WTC11 (cell line): ENCODE measurements around the gene INKA1. TPM values are rescaled to one million over a fixed set of nuclear protein-coding genes. Genes with fewer than 3 reads are reported as not detected.

ENCODE experiments used
- ATAC-seq: fragments of 200-7000 bp; cut with Tn5 transposase; 2 replicates; pipeline ENCODE4 v1.10.0; 2021; ENCODE audit warnings: mild to moderate bottlenecking, moderate library complexity
- Bru-seq: library from RNA; stranded (reverse); fragments of 400-500 nt; gene quantifications from one replicate; lab custom pipeline; 2021; lab: Mats Ljungman, UMichigan
- CTCF ChIA-PET: fragments of 300-600 bp; sonication (Branson Sonifier 250); formaldehyde crosslinking; loops from one replicate; lab custom pipeline; 2021; ENCODE audit warnings: antibody characterized with exemption; lab: Charles Lee
- POLR2A ChIA-PET: fragments of 350-600 bp; sonication (Branson Sonifier 250); formaldehyde crosslinking; loops from one replicate; lab custom pipeline; 2021; ENCODE audit warnings: antibody characterized with exemption; lab: Charles Lee
- DNase-seq: peaks from one replicate; pipeline ENCODE4 v3.0.0; 2021; ENCODE audit warnings: low spot score
- H3K27ac Mint-ChIP-seq: 2 replicates; pipeline ENCODE4 v1.8.0; 2021; ENCODE audit warnings: mixed read lengths
- H3K27me3 Mint-ChIP-seq: 2 replicates; pipeline ENCODE4 v1.8.0; 2021; ENCODE audit warnings: low read depth, mild to moderate bottlenecking, moderate library complexity, mixed read lengths
- H3K36me3 Mint-ChIP-seq: 2 replicates; pipeline ENCODE4 v1.8.0; 2021; ENCODE audit warnings: mixed read lengths
- H3K4me1 Mint-ChIP-seq: 2 replicates; pipeline ENCODE4 v1.8.0; 2022; ENCODE audit warnings: mixed read lengths
- H3K4me3 Mint-ChIP-seq: 2 replicates; pipeline ENCODE4 v1.8.0; 2021; ENCODE audit warnings: mild to moderate bottlenecking, moderate library complexity, mixed read lengths
- H3K9me3 Mint-ChIP-seq: 2 replicates; pipeline ENCODE4 v1.8.0; 2021; ENCODE audit warnings: mixed read lengths
- ATF2 ChIP-seq: sonication (generic); formaldehyde crosslinking; IDR thresholded peaks from 2 replicates; pipeline ENCODE4 v1.8.1; 2022; ENCODE audit warnings: low read depth, missing genetic modification reagents, borderline replicate concordance
- ATF6 ChIP-seq: sonication (generic); formaldehyde crosslinking; IDR thresholded peaks from 2 replicates; pipeline ENCODE4 v1.8.1; 2023; ENCODE audit warnings: mild to moderate bottlenecking, missing genetic modification reagents
- EMX1 ChIP-seq: fragments of 250-450 bp; sonication (Bioruptor Pico); IDR thresholded peaks from 2 replicates; pipeline ENCODE4 v1.8.0; 2021; ENCODE audit warnings: mild to moderate bottlenecking
- GTF2I ChIP-seq: fragments of 250-450 bp; sonication (Bioruptor Pico); conservative IDR thresholded peaks from 2 replicates; pipeline ENCODE4 v1.4.0; 2021; ENCODE audit warnings: mild to moderate bottlenecking
- JUN ChIP-seq: sonication (generic); formaldehyde crosslinking; IDR thresholded peaks from 2 replicates; pipeline ENCODE4 v1.8.0; 2023; ENCODE audit warnings: mild to moderate bottlenecking, missing genetic modification reagents
- OVOL2 ChIP-seq: fragments of 250-450 bp; sonication (Bioruptor Pico); IDR thresholded peaks from 2 replicates; pipeline ENCODE4 v1.9.0; 2021; ENCODE audit warnings: mild to moderate bottlenecking, borderline replicate concordance
- RELA ChIP-seq: sonication (generic); formaldehyde crosslinking; IDR thresholded peaks from 2 replicates; pipeline ENCODE4 v1.8.1; 2022; ENCODE audit warnings: missing genetic modification reagents, mild to moderate bottlenecking, borderline replicate concordance
- SOX15 ChIP-seq: fragments of 250-450 bp; sonication (Bioruptor Pico); IDR thresholded peaks from 2 replicates; pipeline ENCODE4 v1.9.0; 2021; ENCODE audit warnings: mild to moderate bottlenecking
- SP1 ChIP-seq: sonication (generic); formaldehyde crosslinking; conservative IDR thresholded peaks from 2 replicates; pipeline ENCODE4 v1.8.1; 2022; ENCODE audit warnings: missing genetic modification reagents
- TEAD1 ChIP-seq: sonication (generic); formaldehyde crosslinking; IDR thresholded peaks from 2 replicates; pipeline ENCODE4 v1.8.0; 2022; ENCODE audit warnings: mild to moderate bottlenecking, missing genetic modification reagents
- ZNF138 ChIP-seq: sonication (generic); formaldehyde crosslinking; conservative IDR thresholded peaks from 2 replicates; pipeline ENCODE4 v1.8.1; 2022; ENCODE audit warnings: mild to moderate bottlenecking, moderate library complexity, missing genetic modification reagents
- ZNF281 ChIP-seq: sonication (generic); formaldehyde crosslinking; IDR thresholded peaks from 2 replicates; pipeline ENCODE4 v1.8.0; 2023; ENCODE audit warnings: mild to moderate bottlenecking, missing genetic modification reagents
- ZNF423 ChIP-seq: fragments of 250-450 bp; sonication (Bioruptor Pico); IDR thresholded peaks from 2 replicates; pipeline ENCODE4 v2.1.2; 2022; ENCODE audit warnings: mild to moderate bottlenecking, moderate library complexity
- ZNF671 ChIP-seq: fragments of 250-450 bp; sonication (Bioruptor Pico); IDR thresholded peaks from 2 replicates; pipeline ENCODE4 v1.8.0; 2021; ENCODE audit warnings: mild to moderate bottlenecking
- long read RNA-seq, 3 experiments: library from RNA in 1 of 3; library from capped mRNA in 1 of 3; library from polyadenylated mRNA in 1 of 3; unstranded in 2 of 3; stranded (forward) in 1 of 3; transcript quantifications; one replicate each; pipeline ENCODE4 v2.0.0, GENCODE V29; 2021
- total RNA-seq: library from RNA; stranded (reverse); gene quantifications from 3 replicates; pipeline ENCODE4 v1.2.3, GENCODE V29; 2021
- TF ChIP-seq, protein P1 (sequence below): sonication (generic); formaldehyde crosslinking; IDR thresholded peaks from 2 replicates; pipeline ENCODE4 v1.8.1; 2023; ENCODE audit warnings: mild to moderate bottlenecking, moderate library complexity, missing genetic modification reagents
- TF ChIP-seq, protein P2 (sequence below): sonication (generic); formaldehyde crosslinking; IDR thresholded peaks from 2 replicates; pipeline ENCODE4 v1.8.0; 2022; ENCODE audit warnings: mild to moderate bottlenecking, missing genetic modification reagents
- TF ChIP-seq, protein P3 (sequence below): sonication (generic); formaldehyde crosslinking; IDR thresholded peaks from 2 replicates; pipeline ENCODE4 v1.8.0; 2022; ENCODE audit warnings: mild to moderate bottlenecking, missing genetic modification reagents
- TF ChIP-seq, protein P4 (sequence below): sonication (generic); formaldehyde crosslinking; IDR thresholded peaks from 2 replicates; pipeline ENCODE4 v1.8.1; 2023; ENCODE audit warnings: mild to moderate bottlenecking, missing genetic modification reagents, moderate library complexity
- TF ChIP-seq, protein P5 (sequence below): sonication (generic); formaldehyde crosslinking; conservative IDR thresholded peaks from 2 replicates; pipeline ENCODE4 v1.8.1; 2023; ENCODE audit warnings: mild to moderate bottlenecking, low read depth, missing genetic modification reagents, moderate library complexity

INKA1 gene
- 1.4 to 2.0 TPM (median 1.5 TPM) in 3 replicates for total RNA-seq
- percentile 39 among the genes with signal in this experiment for Bru-seq, nascent RNA
- long read RNA-seq, experiment 1, transcript INKA1-201 (2 exons, 1,040 nt): major isoform, 5 of 6 reads
- long read RNA-seq, experiment 1, partial matches to known transcripts: 0 of 6 reads
- long read RNA-seq, experiment 1, other reads (novel, unspliced or antisense): 1 of 6 reads
- long read RNA-seq, experiment 2, partial matches to known transcripts: 0 of 1 reads
- long read RNA-seq, experiment 2, other reads (novel, unspliced or antisense): 0 of 1 reads
- long read RNA-seq, experiment 3, partial matches to known transcripts: 0 of 4 reads
- long read RNA-seq, experiment 3, other reads (novel, unspliced or antisense): 0 of 4 reads

DNA sequence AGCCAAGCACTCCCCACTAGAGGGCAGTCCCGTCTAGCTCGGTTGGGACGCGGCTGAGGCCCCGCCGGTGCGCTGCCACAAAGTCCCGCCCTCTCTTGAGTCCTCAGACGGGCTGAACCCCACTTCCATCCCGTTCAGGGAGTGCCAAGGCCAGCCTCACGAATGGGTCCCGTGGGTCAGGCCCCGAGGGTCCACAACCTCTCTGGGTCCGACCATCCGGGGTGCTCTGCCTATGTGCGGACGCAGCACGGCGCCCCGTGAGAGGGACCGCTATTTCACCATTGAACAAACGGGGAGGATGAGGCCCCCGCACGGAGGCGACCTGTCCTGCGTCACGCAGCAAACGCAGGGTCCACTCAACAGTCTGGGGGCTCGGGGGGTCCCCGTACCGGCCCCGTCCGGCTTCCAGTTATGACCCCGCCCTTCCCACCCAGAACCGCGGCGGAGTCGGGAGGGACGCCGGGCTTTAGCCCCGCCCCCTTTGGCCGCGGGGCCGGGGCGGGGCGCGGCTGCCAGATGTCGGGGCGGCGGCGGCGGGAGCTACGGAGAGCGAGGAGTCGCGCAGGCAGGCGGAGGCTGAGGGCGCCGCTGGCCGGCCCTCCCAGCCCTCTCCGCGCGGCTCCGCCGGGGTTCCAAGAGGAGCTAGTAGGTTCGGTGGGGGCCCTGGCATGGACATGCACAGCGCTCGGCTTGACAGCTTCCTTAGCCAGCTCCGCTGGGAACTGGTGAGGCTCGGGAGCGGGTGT, at the start of gene INKA1:
TSS of gene INKA1 (plus strand) at position 543 of the 746 bp plus-strand sequence. CDS start at position 675, 132 bp downstream.
- Mint-ChIP-seq H3K36me3 (no peaks in the 10 kb centered on the region), H3K4me3 (peak within 1 kb of the TSS; percentile 86), H3K4me1 (peaks cover 41% of the 10 kb centered on the region), H3K9me3 (no peaks in the 10 kb centered on the region), H3K27me3 (peaks cover 40% of the 10 kb centered on the region), H3K27ac (peak within 1 kb of the TSS; percentile 94)
- CTCF ChIA-PET: interaction anchor here (0.6 to 7.4 kb wide), 46 partner anchors 8 to 1361 kb away, joined by 3 to 207 read pairs (median 5); partner anchors contain the start of genes AMIGO3, GMPPB, IP6K1 and KLHDC8B
- POLR2A ChIA-PET: interaction anchor here (0.8 to 2.8 kb wide), 6 partner anchors 17 to 287 kb away, joined by 3 to 11 read pairs (median 4); partner anchors contain the start of genes IP6K1 and MON1A
- DNase-seq (peak; percentile 92), ATAC-seq (peak; percentile 79)
- TF ChIP-seq GTF2I (CRISPR knock-in tag) (no peak), JUN (no peak), ATF2 (no peak), ZNF138 (CRISPR knock-in tag) (0 out of 2 replicates have a peak, but pooled peaks have one; percentile 46), TEAD1 (0 out of 2 replicates have a peak, but pooled peaks have one; percentile 72), SP1 (CRISPR knock-in tag) (peak; percentile 39), ATF6 (CRISPR knock-in tag) (no peak), ZNF423 (CRISPR knock-in tag) (no peak), RELA (CRISPR knock-in tag) (0 out of 2 replicates have a peak, but pooled peaks have one; percentile 57), ZNF281 (CRISPR knock-in tag) (no peak), SOX15 (CRISPR knock-in tag) (no peak), EMX1 (CRISPR knock-in tag) (no peak; the same call in 1 of the 2 replicates), OVOL2 (CRISPR knock-in tag) (no peak), ZNF671 (no peak)
- TF ChIP-seq, protein P1, sequence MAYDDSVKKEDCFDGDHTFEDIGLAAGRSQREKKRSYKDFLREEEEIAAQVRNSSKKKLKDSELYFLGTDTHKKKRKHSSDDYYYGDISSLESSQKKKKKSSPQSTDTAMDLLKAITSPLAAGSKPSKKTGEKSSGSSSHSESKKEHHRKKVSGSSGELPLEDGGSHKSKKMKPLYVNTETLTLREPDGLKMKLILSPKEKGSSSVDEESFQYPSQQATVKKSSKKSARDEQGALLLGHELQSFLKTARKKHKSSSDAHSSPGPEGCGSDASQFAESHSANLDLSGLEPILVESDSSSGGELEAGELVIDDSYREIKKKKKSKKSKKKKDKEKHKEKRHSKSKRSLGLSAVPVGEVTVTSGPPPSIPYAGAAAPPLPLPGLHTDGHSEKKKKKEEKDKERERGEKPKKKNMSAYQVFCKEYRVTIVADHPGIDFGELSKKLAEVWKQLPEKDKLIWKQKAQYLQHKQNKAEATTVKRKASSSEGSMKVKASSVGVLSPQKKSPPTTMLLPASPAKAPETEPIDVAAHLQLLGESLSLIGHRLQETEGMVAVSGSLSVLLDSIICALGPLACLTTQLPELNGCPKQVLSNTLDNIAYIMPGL (CRISPR knock-in tag): peak; percentile 81
- TF ChIP-seq, protein P2, sequence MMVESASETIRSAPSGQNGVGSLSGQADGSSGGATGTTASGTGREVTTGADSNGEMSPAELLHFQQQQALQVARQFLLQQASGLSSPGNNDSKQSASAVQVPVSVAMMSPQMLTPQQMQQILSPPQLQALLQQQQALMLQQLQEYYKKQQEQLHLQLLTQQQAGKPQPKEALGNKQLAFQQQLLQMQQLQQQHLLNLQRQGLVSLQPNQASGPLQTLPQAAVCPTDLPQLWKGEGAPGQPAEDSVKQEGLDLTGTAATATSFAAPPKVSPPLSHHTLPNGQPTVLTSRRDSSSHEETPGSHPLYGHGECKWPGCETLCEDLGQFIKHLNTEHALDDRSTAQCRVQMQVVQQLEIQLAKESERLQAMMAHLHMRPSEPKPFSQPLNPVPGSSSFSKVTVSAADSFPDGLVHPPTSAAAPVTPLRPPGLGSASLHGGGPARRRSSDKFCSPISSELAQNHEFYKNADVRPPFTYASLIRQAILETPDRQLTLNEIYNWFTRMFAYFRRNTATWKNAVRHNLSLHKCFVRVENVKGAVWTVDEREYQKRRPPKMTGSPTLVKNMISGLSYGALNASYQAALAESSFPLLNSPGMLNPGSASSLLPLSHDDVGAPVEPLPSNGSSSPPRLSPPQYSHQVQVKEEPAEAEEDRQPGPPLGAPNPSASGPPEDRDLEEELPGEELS (CRISPR knock-in tag): 0 out of 2 replicates have a peak, but pooled peaks have one; percentile 34
- TF ChIP-seq, protein P3, sequence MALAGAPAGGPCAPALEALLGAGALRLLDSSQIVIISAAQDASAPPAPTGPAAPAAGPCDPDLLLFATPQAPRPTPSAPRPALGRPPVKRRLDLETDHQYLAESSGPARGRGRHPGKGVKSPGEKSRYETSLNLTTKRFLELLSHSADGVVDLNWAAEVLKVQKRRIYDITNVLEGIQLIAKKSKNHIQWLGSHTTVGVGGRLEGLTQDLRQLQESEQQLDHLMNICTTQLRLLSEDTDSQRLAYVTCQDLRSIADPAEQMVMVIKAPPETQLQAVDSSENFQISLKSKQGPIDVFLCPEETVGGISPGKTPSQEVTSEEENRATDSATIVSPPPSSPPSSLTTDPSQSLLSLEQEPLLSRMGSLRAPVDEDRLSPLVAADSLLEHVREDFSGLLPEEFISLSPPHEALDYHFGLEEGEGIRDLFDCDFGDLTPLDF (CRISPR knock-in tag): no peak
- TF ChIP-seq, protein P4, sequence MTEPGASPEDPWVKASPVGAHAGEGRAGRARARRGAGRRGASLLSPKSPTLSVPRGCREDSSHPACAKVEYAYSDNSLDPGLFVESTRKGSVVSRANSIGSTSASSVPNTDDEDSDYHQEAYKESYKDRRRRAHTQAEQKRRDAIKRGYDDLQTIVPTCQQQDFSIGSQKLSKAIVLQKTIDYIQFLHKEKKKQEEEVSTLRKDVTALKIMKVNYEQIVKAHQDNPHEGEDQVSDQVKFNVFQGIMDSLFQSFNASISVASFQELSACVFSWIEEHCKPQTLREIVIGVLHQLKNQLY (CRISPR knock-in tag): 0 out of 2 replicates have a peak, but pooled peaks have one; percentile 22
- TF ChIP-seq, protein P5, sequence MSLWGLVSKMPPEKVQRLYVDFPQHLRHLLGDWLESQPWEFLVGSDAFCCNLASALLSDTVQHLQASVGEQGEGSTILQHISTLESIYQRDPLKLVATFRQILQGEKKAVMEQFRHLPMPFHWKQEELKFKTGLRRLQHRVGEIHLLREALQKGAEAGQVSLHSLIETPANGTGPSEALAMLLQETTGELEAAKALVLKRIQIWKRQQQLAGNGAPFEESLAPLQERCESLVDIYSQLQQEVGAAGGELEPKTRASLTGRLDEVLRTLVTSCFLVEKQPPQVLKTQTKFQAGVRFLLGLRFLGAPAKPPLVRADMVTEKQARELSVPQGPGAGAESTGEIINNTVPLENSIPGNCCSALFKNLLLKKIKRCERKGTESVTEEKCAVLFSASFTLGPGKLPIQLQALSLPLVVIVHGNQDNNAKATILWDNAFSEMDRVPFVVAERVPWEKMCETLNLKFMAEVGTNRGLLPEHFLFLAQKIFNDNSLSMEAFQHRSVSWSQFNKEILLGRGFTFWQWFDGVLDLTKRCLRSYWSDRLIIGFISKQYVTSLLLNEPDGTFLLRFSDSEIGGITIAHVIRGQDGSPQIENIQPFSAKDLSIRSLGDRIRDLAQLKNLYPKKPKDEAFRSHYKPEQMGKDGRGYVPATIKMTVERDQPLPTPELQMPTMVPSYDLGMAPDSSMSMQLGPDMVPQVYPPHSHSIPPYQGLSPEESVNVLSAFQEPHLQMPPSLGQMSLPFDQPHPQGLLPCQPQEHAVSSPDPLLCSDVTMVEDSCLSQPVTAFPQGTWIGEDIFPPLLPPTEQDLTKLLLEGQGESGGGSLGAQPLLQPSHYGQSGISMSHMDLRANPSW (CRISPR knock-in tag): no peak; the same call in 1 of the 2 replicates
